NCI-H2107 (cell line): ENCODE results near the gene RABL3.
"Not testable (repeated sequence)": the region's sequence is repeated elsewhere in the genome, so short reads cannot be mapped to it uniquely, and the experiment has no call there.

ENCODE experiments used
- DNase-seq: peaks from one replicate; lab custom pipeline; 2025; lab: John Stamatoyannopoulos, UW

Gene RABL3

DNA sequence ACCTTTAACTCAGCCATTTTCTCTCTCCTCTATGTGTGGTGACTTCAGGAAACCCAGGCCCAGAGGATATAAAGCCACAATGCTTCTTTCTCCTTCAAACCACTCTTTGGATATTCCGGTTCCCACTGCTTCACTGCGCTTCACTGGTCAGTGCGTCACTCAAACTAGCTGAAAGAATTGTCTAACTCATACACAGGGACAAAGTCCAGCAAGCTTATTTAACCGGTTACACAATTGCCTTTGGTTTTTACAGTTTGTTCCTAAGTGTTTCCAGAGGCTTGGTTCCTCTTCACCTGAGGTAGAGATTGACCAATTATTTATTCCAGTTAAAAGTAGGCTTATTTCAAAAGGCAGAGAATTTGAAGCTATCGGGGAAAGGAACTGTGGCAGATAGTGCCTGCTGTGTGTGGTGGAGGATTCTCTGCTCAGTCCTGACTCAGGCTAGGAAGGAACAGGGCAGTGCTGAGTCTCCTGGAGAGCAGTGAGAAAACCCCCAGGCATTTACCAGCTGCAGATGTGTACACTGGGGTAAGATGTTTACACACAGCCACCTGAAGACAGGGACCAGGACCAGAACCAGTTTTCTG lies 60.1 kb downstream of the RABL3 start, which contains the start of gene HGD:
HGD (minus strand) TSS at position 145 of the 587 bp plus-strand sequence; CDS start at position 17, 128 bp downstream.
- DNase-seq = no peak

GRCh38 chr3:120681506-120682038 lies 60.7 kb downstream of the RABL3 start:
- DNase-seq = no peak

- no peak for DNase-seq
These were observed 61.3 kb downstream of the RABL3 start for GRCh38 chr3:120681018-120681417.

DNA sequence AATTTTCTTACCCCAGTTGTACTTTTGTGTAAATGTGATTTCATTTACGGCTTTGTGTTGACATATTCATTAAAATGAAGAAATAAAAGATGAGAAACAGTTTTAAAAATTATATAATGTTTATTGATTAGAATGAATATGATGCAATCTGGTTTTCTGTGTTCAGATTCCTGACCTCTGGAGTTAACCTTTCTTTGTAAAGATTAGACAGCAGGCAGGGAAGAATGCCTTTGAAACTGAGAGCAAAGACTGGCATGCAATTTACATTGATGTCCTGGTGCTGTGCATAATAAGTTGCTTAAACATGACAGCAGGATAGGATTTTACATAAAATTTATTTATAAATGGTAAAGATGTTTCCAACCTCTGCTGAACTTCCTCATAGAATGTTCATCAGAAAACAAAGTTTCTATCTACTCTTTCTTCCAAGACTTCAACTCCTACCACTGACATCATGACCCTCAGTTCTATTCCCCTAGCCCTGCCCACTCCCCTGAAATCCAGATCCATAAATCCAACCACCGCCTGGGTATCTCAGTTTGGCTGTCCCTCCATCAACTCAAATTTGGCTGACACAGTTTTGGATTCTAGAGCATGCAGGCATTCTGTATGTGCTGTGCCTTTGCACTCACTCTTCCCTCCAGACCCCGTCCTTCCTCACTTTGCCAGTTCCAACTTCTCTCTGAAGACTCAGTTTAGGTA lies 62.0 kb downstream of the RABL3 start:
- no peak for DNase-seq

DNA sequence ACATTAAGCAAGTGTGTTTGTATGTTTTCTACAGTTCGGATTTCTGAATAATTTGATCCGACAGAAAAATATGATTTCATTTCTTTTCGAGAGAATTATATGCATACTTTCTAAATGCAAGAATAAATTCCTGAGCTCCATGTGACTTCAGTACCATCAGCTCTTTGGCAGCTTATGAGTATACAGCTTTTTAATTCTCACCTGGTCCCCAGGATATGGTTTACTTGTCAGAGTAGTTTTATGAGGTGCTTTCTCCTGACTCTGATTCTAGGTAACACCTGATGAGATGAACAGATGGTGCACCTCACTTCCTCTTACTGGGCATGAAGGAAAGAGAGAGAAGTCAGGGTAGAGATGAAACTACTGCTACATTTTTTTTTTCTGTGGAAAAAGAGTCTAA lies 63.3 kb downstream of the RABL3 start:
- DNase-seq = no peak

- DNase-seq = no peak
These were observed 63.9 kb downstream of the RABL3 start for GRCh38 chr3:120678331-120678947.

- not testable (repeated sequence) for DNase-seq
These were observed 65.1 kb downstream of the RABL3 start for GRCh38 chr3:120677193-120677592.

DNA sequence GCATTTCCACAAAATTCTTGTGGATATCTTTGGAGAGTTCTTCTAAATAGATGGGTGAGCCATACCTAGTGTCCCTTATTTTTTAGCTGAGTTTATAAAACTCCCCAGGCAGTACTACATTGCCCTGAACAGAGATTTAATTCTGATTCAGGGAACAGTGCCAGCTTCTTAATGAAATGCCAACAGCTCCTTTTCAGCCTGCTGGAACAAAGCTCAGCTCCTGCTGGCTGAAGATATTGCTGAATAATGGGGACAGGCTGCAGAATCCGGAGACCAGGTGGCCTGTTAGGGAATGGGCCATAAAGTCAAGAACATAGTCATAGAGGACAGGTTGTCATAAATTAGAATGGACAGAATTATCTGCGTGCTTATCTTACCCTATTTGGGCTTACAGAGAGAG lies 69.2 kb downstream of the RABL3 start:
- DNase-seq = no peak

DNA sequence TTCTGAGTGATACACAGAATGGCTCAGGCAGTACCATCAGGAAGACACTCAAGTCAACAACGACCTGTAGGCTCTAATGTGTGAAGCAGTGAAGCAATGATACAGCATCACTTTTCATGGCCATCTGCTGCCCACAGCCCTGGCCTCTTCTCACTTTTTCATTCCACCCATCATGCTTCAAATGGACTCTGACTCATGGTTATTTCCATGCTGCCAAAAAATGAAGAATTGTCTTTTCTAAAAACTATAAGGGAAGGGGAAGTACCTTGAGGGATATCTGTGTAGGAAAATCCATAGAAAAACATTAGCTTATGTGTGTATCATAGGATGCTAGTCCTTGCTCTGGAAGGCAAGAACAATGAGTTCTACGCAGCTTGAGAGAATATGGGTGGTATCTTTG lies 71.7 kb downstream of the RABL3 start:
- no peak for DNase-seq

GRCh38 chr3:120664926-120665325 lies 77.4 kb downstream of the RABL3 start:
- no peak for DNase-seq

- DNase-seq = no peak
These were observed 80.4 kb downstream of the RABL3 start for GRCh38 chr3:120661945-120662344.

DNA sequence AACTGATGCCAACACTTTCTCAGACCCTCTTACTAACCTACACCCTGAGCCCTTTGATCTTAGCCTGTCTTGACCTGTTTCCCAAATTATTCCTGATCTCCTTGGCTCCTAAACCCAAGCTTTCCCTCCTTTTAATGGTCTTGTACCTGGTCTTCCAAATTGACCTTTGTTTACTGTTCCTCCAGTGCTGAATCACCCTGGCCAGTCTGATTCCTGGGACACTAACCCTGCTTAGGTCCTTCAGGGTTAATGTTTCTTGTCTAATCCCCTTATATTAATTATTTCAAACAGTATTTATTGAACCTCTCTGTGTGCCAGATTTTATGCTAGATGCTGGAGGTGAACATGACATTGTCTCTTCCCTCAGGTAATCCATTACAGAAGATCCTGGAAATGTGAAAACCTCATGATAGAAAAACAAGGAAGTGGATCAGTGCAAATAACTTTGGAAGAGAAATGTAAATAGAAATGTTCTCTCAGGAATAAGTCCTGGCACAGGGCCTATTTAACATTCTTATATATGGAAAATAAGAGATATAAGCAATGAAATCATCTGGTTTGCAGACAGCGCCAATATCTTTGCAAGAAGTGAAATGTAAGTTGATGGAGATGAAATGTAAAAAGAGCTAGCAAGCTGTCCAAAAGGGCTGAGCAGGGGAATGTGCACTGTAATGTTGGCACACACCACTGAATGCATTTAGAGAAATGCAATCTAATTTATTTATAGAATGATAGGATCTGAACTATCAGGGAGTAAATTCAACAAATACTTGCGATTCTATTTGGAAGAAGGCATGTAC lies 81.0 kb downstream of the RABL3 start:
- no peak for DNase-seq

DNA sequence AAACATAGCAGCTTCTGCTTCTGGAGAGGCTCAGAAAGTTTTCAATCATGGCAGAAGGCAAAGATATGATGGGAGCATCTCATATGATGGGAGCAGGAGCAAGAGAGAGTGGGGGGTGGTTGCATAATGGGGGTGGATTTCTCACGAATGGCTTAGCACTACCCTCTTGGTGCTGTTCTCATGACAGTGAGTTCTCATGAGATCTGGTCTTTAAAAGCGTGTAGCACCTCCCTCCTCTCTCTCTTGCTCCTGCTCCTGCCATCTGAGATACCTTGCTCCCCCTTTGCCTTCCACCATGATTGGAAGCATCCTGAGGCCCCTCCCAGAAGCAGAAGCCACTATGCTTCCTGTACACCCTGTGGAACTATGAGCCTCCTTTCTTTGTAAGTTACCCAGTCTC lies 82.5 kb downstream of the RABL3 start:
- DNase-seq = no peak

DNA sequence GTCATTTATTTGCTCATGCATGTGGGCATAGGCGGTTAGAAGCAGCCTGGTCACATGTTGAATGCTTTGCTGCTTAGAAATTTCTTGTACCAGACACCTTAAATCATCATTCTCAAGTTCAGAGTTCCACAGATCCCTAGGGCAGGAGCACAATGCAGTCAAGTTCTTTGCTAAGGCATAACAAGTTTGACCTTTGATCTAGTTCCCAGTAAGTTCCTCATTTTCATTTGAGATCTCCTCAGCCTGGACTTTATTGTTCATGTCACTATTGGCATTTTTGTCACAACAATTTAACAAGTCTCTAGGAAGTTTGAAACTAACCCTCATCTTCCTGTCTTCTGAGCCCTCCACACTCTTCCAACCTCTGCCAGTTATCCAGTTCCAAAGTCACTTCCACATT lies 83.0 kb downstream of the RABL3 start:
- no peak for DNase-seq

DNA sequence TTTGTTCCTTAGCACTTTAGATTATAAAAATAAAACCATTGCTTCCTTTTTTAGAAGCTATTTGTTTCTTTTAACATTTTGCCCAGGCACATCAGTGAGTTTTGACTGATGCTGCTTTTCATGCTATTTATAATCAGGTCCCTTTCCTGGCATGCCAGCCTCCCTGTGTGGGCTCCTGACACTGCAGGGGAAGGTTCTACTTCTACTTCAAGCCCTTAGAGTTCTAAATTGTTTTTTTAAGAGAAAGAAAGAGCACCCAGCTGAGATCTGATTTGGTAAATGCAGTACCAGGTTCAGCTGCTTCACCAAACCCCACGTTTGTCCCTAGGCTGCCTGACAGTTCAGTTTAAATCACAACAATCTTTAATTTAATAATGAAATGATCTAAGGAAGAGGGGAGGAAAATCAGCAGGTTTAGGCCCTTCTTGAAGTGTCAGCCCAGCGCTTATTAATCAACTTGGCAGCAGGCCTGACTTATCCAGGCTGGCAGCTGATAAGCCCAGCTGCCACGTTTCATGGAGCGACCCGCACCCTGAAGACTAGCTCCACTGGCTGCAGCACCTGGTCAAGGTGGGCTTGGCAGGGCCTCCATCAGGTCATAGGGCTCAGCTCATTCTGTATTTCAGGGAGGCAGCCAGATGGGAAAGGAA lies 89.3 kb downstream of the RABL3 start:
- no peak for DNase-seq

GRCh38 chr3:120652281-120652680 lies 90.0 kb downstream of the RABL3 start:
- no peak for DNase-seq

DNA sequence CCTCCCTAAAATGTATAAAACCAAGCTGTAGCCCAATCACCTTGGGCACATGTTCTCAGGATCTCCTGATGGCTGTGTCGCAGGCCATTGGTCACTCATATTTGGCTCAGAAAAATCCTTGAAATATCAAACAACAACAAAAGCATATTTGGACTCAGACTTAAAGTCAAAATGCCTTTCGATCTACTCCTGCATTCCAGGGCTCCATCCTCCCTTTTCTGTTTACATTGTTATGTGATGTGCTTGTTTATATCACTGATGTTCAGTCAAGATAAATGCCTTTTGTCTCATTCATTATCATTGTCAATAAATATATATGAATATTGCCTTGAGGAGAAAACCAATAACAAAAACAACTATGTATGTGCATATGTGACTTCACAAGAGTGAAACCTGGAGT lies 92.0 kb downstream of the RABL3 start:
- DNase-seq = no peak

- no peak for DNase-seq
These were observed 92.5 kb downstream of the RABL3 start for GRCh38 chr3:120649830-120650233.

DNA sequence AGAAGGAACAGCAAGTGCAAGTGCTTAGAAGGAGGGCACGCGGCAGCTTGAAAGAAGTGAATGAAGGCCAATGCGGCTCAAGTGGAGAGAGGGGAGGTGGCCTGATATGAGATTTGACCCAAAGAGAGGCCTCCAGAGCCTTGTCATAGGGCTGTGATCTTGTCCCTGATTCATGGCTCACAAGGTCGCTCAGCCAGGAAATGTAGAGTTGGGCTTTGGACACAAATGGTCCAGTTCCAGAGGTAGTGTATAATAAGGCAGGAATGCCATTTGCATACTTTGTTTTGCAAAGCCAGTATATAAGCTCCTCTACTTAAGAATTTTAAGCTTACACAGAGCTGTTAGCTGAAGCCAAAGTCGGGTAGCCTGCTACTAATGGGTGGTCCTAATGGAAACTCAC lies 94.0 kb downstream of the RABL3 start:
- no peak for DNase-seq

DNA sequence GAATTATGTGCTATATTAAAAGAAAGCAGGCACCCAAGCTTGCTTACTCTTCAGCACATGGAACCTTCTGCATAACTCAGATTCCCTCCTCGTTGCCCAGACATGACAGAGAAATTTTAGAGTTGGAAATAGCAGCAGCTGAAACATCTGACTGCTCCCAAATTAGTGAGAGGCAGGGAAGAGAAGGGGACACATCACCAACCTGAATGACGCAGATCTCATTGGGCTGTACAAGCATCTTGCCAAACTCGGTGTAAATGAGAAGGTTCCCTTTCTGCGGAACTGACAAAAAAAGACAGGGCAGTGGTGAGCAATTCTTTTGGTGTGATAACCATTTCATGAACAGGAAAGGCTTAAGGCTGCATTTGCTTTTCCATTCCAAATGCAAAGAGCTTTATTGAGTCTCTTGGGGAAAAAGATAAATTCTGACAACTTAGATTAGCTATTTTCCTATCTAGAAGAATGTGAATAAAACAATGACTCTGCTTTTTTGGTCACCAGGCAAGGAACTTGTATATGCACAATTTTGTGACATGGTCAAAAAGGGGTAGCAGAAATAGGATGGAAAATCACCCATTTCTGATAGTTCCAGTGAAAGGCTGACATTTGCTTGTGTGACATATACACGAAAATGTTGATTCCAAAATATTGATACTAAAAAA lies 95.4 kb downstream of the RABL3 start:
- DNase-seq = no peak
